Loucy (cell line): ENCODE measurements around the gene CNIH3.

Experiments used
- EZH2phosphoT487 ChIP-seq: fragments of 200-600 bp; IDR thresholded peaks from 2 replicates; pipeline ENCODE4 v1.6.1; 2018; ENCODE audit warnings: antibody characterized with exemption, mild to moderate bottlenecking, moderate library complexity, borderline replicate concordance
- TF ChIP-seq, protein P1 (sequence below): fragments of 200-600 bp; sonication (generic); conservative IDR thresholded peaks from 2 replicates; pipeline ENCODE4 v1.5.1; 2014; ENCODE audit warnings: mild to moderate bottlenecking, antibody characterized with exemption, low read length

GRCh38 chr1:224780736-224781135, 164.6 kb downstream of the CNIH3 start:
- TF ChIP-seq, protein P1, sequence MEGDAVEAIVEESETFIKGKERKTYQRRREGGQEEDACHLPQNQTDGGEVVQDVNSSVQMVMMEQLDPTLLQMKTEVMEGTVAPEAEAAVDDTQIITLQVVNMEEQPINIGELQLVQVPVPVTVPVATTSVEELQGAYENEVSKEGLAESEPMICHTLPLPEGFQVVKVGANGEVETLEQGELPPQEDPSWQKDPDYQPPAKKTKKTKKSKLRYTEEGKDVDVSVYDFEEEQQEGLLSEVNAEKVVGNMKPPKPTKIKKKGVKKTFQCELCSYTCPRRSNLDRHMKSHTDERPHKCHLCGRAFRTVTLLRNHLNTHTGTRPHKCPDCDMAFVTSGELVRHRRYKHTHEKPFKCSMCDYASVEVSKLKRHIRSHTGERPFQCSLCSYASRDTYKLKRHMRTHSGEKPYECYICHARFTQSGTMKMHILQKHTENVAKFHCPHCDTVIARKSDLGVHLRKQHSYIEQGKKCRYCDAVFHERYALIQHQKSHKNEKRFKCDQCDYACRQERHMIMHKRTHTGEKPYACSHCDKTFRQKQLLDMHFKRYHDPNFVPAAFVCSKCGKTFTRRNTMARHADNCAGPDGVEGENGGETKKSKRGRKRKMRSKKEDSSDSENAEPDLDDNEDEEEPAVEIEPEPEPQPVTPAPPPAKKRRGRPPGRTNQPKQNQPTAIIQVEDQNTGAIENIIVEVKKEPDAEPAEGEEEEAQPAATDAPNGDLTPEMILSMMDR = no peak
- TF ChIP-seq EZH2phosphoT487 = no peak
